GM19025 (cell line): ENCODE results near the gene PSMB7.

Experiments
- ATAC-seq: cut with Tn5 transposase; IDR thresholded peaks from one replicate; pipeline ENCODE4 v1.9.1; 2021; ENCODE audit warnings: mild to moderate bottlenecking, low read depth, moderate library complexity; ENCODE audit not compliant: unreplicated experiment

PSMB7 gene

GRCh38 chr9:124414612-124415011 is 630 bp downstream of the PSMB7 start:
- ATAC-seq = no peak

GRCh38 chr9:124412228-124412575 is 3.0 kb downstream of the PSMB7 start:
- no peak for ATAC-seq

- ATAC-seq = no peak
Observed at GRCh38 chr9:124411514-124412227, 3.6 kb downstream of the PSMB7 start.

GRCh38 chr9:124410321-124410913 is 4.8 kb downstream of the PSMB7 start:
- ATAC-seq = no peak

GRCh38 chr9:124409410-124409809 is 5.8 kb downstream of the PSMB7 start:
- no peak for ATAC-seq

GRCh38 chr9:124403246-124403645 is 12.0 kb downstream of the PSMB7 start:
- ATAC-seq = no peak

GRCh38 chr9:124399968-124400940 is 15.0 kb downstream of the PSMB7 start:
- ATAC-seq = no peak

GRCh38 chr9:124399323-124399967 is 15.8 kb downstream of the PSMB7 start:
- no peak for ATAC-seq

GRCh38 chr9:124398191-124398935 is 16.9 kb downstream of the PSMB7 start:
- ATAC-seq = no peak

GRCh38 chr9:124395826-124396225 is 19.4 kb downstream of the PSMB7 start:
- no peak for ATAC-seq

GRCh38 chr9:124394596-124394995 is 20.6 kb downstream of the PSMB7 start:
- no peak for ATAC-seq

- no peak for ATAC-seq
Observed at GRCh38 chr9:124394167-124394566, 21.1 kb downstream of the PSMB7 start.

- no peak for ATAC-seq
Observed at GRCh38 chr9:124392871-124393460, 22.3 kb downstream of the PSMB7 start.

GRCh38 chr9:124392254-124392870 is 22.9 kb downstream of the PSMB7 start:
- ATAC-seq = no peak

GRCh38 chr9:124390794-124391658 is 24.2 kb downstream of the PSMB7 start:
- no peak for ATAC-seq

GRCh38 chr9:124389146-124389939 is 25.9 kb downstream of the PSMB7 start:
- ATAC-seq = no peak

GRCh38 chr9:124388275-124389048 is 26.8 kb downstream of the PSMB7 start:
- ATAC-seq = no peak
